K562 (cell line): ENCODE data around the gene BACE2. TPM values are rescaled to one million over a fixed set of nuclear protein-coding genes. Genes with fewer than 3 reads are reported as not detected.
A peak's percentile ranks its signal among the peaks of the same experiment; 100 is the strongest.

Experiments used
- ATAC-seq: fragments of 200-7000 bp; cut with Tn5 transposase; 3 replicates; pipeline ENCODE4 v1.9.1; 2020; ENCODE audit warnings: moderate library complexity
- BruUV-seq: library from RNA; stranded (reverse); fragments of 400-500 nt; replicated peaks from 2 replicates; lab custom pipeline; 2021; lab: Mats Ljungman, UMichigan
- CTCF ChIA-PET: fragments of 300-600 bp; formaldehyde crosslinking; extraction: SDS; loops from one replicate; lab custom pipeline; 2021; ENCODE audit warnings: low intra/inter-chr PET ratio; lab: Yijun Ruan, JAX
- POLR2A ChIA-PET: fragments of 300-600, 350-650 bp; sonication (Branson Sonifier 250); formaldehyde crosslinking; extraction: SDS; loops from one replicate; lab custom pipeline; 2021; ENCODE audit warnings: antibody characterized with exemption, inconsistent platforms; lab: Yijun Ruan, JAX
- DNase-seq, 4 experiments: peaks; one replicate each; pipeline versions ENCODE4 v3.0.0 to v3.0.0-alpha.2; 2011 to 2018; ENCODE audit warnings: low spot score in 3 of 4, mixed read lengths in 3 of 4; ENCODE audit errors: extremely low read depth in 1 of 4
- FAIRE-seq: peaks from 2 replicates; lab custom pipeline; 2011; peaks lifted over from hg19 to GRCh38; lab: Jason Lieb, UNC
- H2AFZ ChIP-seq: 2 replicates; pipeline ENCODE4 v1.6.0; 2011; ENCODE audit warnings: low read depth, low read length, control low read depth, inconsistent platforms
- H3K27ac ChIP-seq: fragments of 200-600 bp; 3 replicates; pipeline ENCODE4 v1.8.0; 2011; ENCODE audit warnings: low read depth, mild to moderate bottlenecking, control low read depth, inconsistent platforms, low read length, moderate library complexity, mixed read lengths; ENCODE audit errors: extremely low read depth
- H3K27me3 ChIP-seq, 2 experiments: fragments of 300-600 bp in 1 of 2; 2 replicates in 1 of 2; 3 replicates in 1 of 2; pipeline versions ENCODE4 v1.6.0 to v1.8.0; 2011; ENCODE audit warnings: inconsistent platforms in 2 of 2, low read length in 2 of 2, mild to moderate bottlenecking in 1 of 2, mixed read lengths in 1 of 2, moderate library complexity in 1 of 2; ENCODE audit not compliant: control insufficient read depth in 2 of 2, insufficient read depth in 2 of 2
- H3K36me3 ChIP-seq: fragments of 300-600 bp; 3 replicates; pipeline ENCODE4 v1.8.0; 2011; ENCODE audit warnings: mild to moderate bottlenecking, low read length, inconsistent platforms; ENCODE audit not compliant: control insufficient read depth, insufficient read depth
- H3K4me1 ChIP-seq, 2 experiments: fragments of 200-600 bp in 1 of 2; replicated peaks in 1 of 2; 2 replicates in 1 of 2; 3 replicates in 1 of 2; pipeline versions ENCODE4 v1.5.1 to v1.8.0; 2011; ENCODE audit warnings: inconsistent platforms in 2 of 2, low read length in 2 of 2, mild to moderate bottlenecking in 1 of 2, mixed read lengths in 1 of 2, moderate library complexity in 1 of 2; ENCODE audit not compliant: control insufficient read depth in 2 of 2, insufficient read depth in 2 of 2
- H3K4me2 ChIP-seq: 2 replicates; pipeline ENCODE4 v1.6.1; 2011; ENCODE audit warnings: low read length, control low read depth, inconsistent platforms, mixed read lengths; ENCODE audit not compliant: insufficient read depth
- H3K4me3 ChIP-seq: fragments of 200-600 bp; sonication (generic), shearing (Covaris generic); 2 replicates; pipeline ENCODE4 v1.5.1; 2016; ENCODE audit warnings: control low read depth, inconsistent platforms
- H3K79me2 ChIP-seq: fragments of 200-600 bp; 3 replicates; pipeline ENCODE4 v1.8.0; 2011; ENCODE audit warnings: low read length, inconsistent platforms; ENCODE audit not compliant: control insufficient read depth, insufficient read depth
- H3K9ac ChIP-seq, 2 experiments: 2 replicates each; pipeline versions ENCODE4 v1.6.0 to v1.6.1; 2011; ENCODE audit warnings: low read depth in 2 of 2, low read length in 2 of 2, control low read depth in 1 of 2, inconsistent platforms in 1 of 2, mild to moderate bottlenecking in 1 of 2, mixed read lengths in 1 of 2; ENCODE audit not compliant: insufficient read depth in 1 of 2
- H3K9me1 ChIP-seq: one replicate; pipeline ENCODE4 v1.6.0; 2011; ENCODE audit warnings: inconsistent platforms, mild to moderate bottlenecking, low read length, moderate library complexity; ENCODE audit not compliant: control insufficient read depth, insufficient read depth
- H3K9me3 ChIP-seq: replicated peaks from 2 replicates; pipeline ENCODE4 v1.5.1; 2011; ENCODE audit warnings: low read depth, low read length, inconsistent platforms; ENCODE audit not compliant: control insufficient read depth, insufficient read depth
- H4K20me1 ChIP-seq: replicated peaks from 2 replicates; pipeline ENCODE4 v1.6.1; 2011; ENCODE audit warnings: low read length, inconsistent platforms, mixed read lengths; ENCODE audit not compliant: control insufficient read depth, insufficient read depth
- ETV6 ChIP-seq, 3 experiments: fragments of 150-350 bp in 1 of 3; sonication (generic) in 1 of 3; formaldehyde crosslinking in 1 of 3; IDR thresholded peaks; 2 replicates each; pipeline versions ENCODE4 v1.6.1 to v1.8.0; 2014 to 2022; ENCODE audit warnings: borderline replicate concordance in 2 of 3, low read depth in 2 of 3, antibody characterized with exemption in 1 of 3, low read length in 1 of 3, mild to moderate bottlenecking in 1 of 3, missing genetic modification reagents in 1 of 3
- IRF2 ChIP-seq: sonication (generic); formaldehyde crosslinking; IDR thresholded peaks from 2 replicates; pipeline ENCODE4 v1.8.1; 2022; ENCODE audit warnings: mild to moderate bottlenecking, missing genetic modification reagents
- PCBP1 ChIP-seq: fragments of 200-400 bp; formaldehyde crosslinking; IDR thresholded peaks from 2 replicates; pipeline ENCODE4 v1.6.1; 2018; ENCODE audit warnings: mild to moderate bottlenecking, low read depth, low read length; ENCODE audit not compliant: poor library complexity, severe bottlenecking
- TEAD1 ChIP-seq, 2 experiments: fragments of 450-650 bp in 1 of 2; sonication (generic) in 1 of 2; formaldehyde crosslinking; IDR thresholded peaks; 2 replicates each; pipeline versions ENCODE4 v1.4.0 to v1.8.0; 2020 to 2022; ENCODE audit warnings: mild to moderate bottlenecking in 2 of 2, missing genetic modification reagents in 1 of 2
- WGBS: fragments of 100-300 bp; shearing (Covaris generic); methylation state at CpG from one replicate; pipeline ENCODE4 v1.1.6; 2016; ENCODE audit warnings: low coverage, mixed read lengths; ENCODE audit not compliant: insufficient coverage; ENCODE audit errors: missing lambda C conversion rate; 5-methylcytosine and 5-hydroxymethylcytosine counted together
- in situ Hi-C: fragments of 300-500 bp; cut with MboI; formaldehyde crosslinking; loops from 4 replicates; pipeline ENCODE4 v1.15.0; 2018; ENCODE audit warnings: inconsistent platforms, mixed read lengths
- intact Hi-C: fragments of 100-400 bp; cut with micrococcal nuclease; formaldehyde crosslinking; loops from 2 replicates; pipeline ENCODE4 v1.14.2; 2022
- polyA plus RNA-seq, 8 experiments: library from polyadenylated mRNA; depleted of rRNA in 4 of 8; stranded (reverse) in 5 of 8; unstranded in 3 of 8; fragments of >200 nt; fragmentation: Nextera tagmentation in 2 of 8; fragmentation: Illumina TruSeq in 1 of 8; extraction: Ambion mirVana in 2 of 8; extraction: Trizol in 1 of 8; gene quantifications; 2 replicates each; pipeline versions ENCODE4 v1.2.1 to v1.2.3, GENCODE V29; 2011 to 2014; ENCODE audit warnings: inconsistent platforms in 1 of 8, missing spikeins in 1 of 8
- total RNA-seq, 7 experiments: library from RNA; depleted of rRNA in 6 of 7; stranded (reverse); fragments of >200 nt in 6 of 7; fragmentation: Illumina TruSeq in 2 of 7; extraction: Trizol in 2 of 7; gene quantifications; 2 replicates each; pipeline versions ENCODE4 v1.2.1 to v1.2.3, GENCODE V29; 2011 to 2021; ENCODE audit warnings: low replicate concordance in 1 of 7
- TF ChIP-seq, protein P1 (sequence below): fragments of 450-650 bp; IDR thresholded peaks from 2 replicates; pipeline ENCODE4 v1.6.1; 2018; ENCODE audit warnings: mild to moderate bottlenecking, low read depth; ENCODE audit not compliant: partially characterized antibody
- TF ChIP-seq, protein P2 (sequence below): IDR thresholded peaks from 2 replicates; pipeline ENCODE4 v1.6.1; 2012; ENCODE audit warnings: low read depth, low read length, improper control_type of control experiment, borderline replicate concordance

BACE2 gene
- total and polyA plus RNA-seq, 9 of the 15 experiments (the other 6 are each of a cell fraction or from before 2014, with no cell fraction given): 0.05 to 0.24 (median 0.15) TPM; not detected in 2

DNA sequence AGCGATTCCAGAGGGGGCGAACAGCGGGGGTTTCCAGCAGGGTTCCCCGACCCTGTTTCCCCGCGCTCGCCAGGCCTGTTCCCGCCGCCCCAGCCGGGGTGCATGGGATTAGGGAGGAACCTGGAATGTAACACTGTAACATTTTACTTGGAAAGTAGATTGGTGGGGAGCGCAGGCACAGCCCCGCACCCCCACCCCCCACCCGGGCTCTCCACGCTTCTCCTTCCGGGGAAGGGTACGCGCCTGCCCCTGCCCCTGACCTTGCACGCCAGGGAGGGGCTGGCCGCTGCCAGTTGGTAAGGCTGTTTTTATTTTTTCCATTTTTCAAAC, 149.1 kb downstream of the BACE2 start:
- no peak overlapping the region for H2AFZ ChIP-seq
- H3K9me3 ChIP-seq: no peaks in the 10 kb centered on the region
- BruUV-seq: no TSS peak
- FAIRE-seq: no peak
- H3K79me2 ChIP-seq: no peaks in the 10 kb centered on the region
- no peaks in the 10 kb centered on the region for H3K36me3 ChIP-seq
- H3K9me1 ChIP-seq: no peaks in the 10 kb centered on the region
- 0 out of 2 replicates have a peak, but pooled peaks cover 5% of the 10 kb centered on the region for H4K20me1 ChIP-seq
- intact Hi-C loops: no loop called here
- ChIA-PET CTCF (no interaction called here), POLR2A (no interaction called here)
- ATAC-seq: no peak
- no peak overlapping the region for H3K27ac ChIP-seq
- TF ChIP-seq TEAD1 (CRISPR knock-in tag; IDR thresholded peaks at IDR 0.05) (no peak), ETV6 (IDR thresholded peaks at IDR 0.05; ENCODE audit: borderline replicate concordance in 1 of 2, low read depth in 2 of 2, low read length in 1 of 2) (no peak), ETV6 (CRISPR knock-in tag; IDR thresholded peaks at IDR 0.05; ENCODE audit: borderline replicate concordance) (no peak), IRF2 (no peak), PCBP1 (peak; percentile 35)
- TF ChIP-seq, protein P1, sequence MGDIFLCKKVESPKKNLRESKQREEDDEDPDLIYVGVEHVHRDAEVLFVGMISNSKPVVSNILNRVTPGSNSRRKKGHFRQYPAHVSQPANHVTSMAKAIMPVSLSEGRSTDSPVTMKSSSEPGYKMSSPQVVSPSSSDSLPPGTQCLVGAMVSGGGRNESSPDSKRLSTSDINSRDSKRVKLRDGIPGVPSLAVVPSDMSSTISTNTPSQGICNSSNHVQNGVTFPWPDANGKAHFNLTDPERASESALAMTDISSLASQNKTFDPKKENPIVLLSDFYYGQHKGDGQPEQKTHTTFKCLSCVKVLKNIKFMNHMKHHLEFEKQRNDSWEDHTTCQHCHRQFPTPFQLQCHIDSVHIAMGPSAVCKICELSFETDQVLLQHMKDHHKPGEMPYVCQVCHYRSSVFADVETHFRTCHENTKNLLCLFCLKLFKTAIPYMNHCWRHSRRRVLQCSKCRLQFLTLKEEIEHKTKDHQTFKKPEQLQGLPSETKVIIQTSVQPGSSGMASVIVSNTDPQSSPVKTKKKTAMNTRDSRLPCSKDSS: no peak
- TF ChIP-seq, protein P2, sequence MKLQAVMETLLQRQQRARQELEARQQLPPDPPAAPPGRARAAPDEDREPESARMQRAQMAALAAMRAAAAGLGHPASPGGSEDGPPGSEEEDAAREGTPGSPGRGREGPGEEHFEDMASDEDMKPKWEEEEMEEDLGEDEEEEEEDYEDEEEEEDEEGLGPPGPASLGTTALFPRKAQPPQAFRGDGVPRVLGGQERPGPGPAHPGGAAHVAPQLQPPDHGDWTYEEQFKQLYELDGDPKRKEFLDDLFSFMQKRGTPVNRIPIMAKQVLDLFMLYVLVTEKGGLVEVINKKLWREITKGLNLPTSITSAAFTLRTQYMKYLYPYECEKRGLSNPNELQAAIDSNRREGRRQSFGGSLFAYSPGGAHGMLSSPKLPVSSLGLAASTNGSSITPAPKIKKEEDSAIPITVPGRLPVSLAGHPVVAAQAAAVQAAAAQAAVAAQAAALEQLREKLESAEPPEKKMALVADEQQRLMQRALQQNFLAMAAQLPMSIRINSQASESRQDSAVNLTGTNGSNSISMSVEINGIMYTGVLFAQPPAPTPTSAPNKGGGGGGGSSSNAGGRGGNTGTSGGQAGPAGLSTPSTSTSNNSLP: no peak
- H3K27me3 ChIP-seq: peaks cover 14 to 47% of the 10 kb centered on the region in 2 experiments; a peak in 3 of 5 replicates
- H3K4me1 ChIP-seq: peaks cover 0 to 5% of the 10 kb centered on the region in 2 experiments; a peak in 1 of 5 replicates
- no peak overlapping the region for H3K4me2 ChIP-seq
- H3K9ac ChIP-seq: no peak overlapping the region
- no peak overlapping the region for H3K4me3 ChIP-seq
- WGBS: 3% methylated on average over 14 of the region's 19 CpGs
- DNase-seq: no peak
- in situ Hi-C loops: no loop called here
